Glutamatergic neuron (in vitro differentiated cells): Measurements from ENCODE around the gene RNF149. TPM values are rescaled to one million over a fixed set of nuclear protein-coding genes. Genes with fewer than 3 reads are reported as not detected.

Experiments
- DNase-seq: peaks from one replicate; pipeline ENCODE4 v3.0.0; 2022
- H3K27ac Mint-ChIP-seq: one replicate; pipeline ENCODE4 v1.8.0; 2020; ENCODE audit warnings: mild to moderate bottlenecking, mixed read lengths, inconsistent platforms; ENCODE audit not compliant: unreplicated experiment
- H3K27me3 Mint-ChIP-seq: one replicate; pipeline ENCODE4 v1.8.0; 2020; ENCODE audit warnings: mild to moderate bottlenecking, moderate library complexity, mixed read lengths, inconsistent platforms; ENCODE audit not compliant: unreplicated experiment
- H3K36me3 Mint-ChIP-seq: one replicate; pipeline ENCODE4 v1.8.0; 2020; ENCODE audit warnings: mild to moderate bottlenecking, mixed read lengths, inconsistent platforms; ENCODE audit not compliant: unreplicated experiment
- H3K4me1 Mint-ChIP-seq: one replicate; pipeline ENCODE4 v1.8.0; 2020; ENCODE audit warnings: mild to moderate bottlenecking, low read depth, mixed read lengths, inconsistent platforms; ENCODE audit not compliant: unreplicated experiment
- H3K4me3 Mint-ChIP-seq: one replicate; pipeline ENCODE4 v1.8.0; 2020; ENCODE audit warnings: mild to moderate bottlenecking, mixed read lengths, inconsistent platforms; ENCODE audit not compliant: unreplicated experiment
- H3K9me3 Mint-ChIP-seq: one replicate; pipeline ENCODE4 v1.8.0; 2020; ENCODE audit warnings: mild to moderate bottlenecking, moderate library complexity, mixed read lengths, inconsistent platforms; ENCODE audit not compliant: unreplicated experiment
- CTCF ChIP-seq: fragments of 200-600 bp; sonication (generic); IDR thresholded peaks from one replicate; pipeline ENCODE4 v1.5.0; 2021; ENCODE audit not compliant: partially characterized antibody, unreplicated experiment
- total RNA-seq: library from RNA; stranded (reverse); fragmentation: NEBNext Ultra II Directional; extraction: Animal tissue kit (Norgen Biotek cat#: 25700); gene quantifications from one replicate; pipeline ENCODE4 v1.2.1, GENCODE V29; 2021; ENCODE audit not compliant: unreplicated experiment

RNF149 gene
- total RNA-seq, 1 donor from 2014 or later = 26.9 TPM

- Mint-ChIP-seq H3K9me3 (no peaks in the 10 kb centered on the region), H3K36me3 (no peaks in the 10 kb centered on the region), H3K27me3 (no peaks in the 10 kb centered on the region), H3K4me1 (peaks cover 9% of the 10 kb centered on the region), H3K27ac (no peak overlapping the region), H3K4me3 (no peak overlapping the region)
- TF ChIP-seq CTCF = no peak
- DNase-seq = no peak
These were observed 24.6 kb upstream of the RNF149 start for GRCh38 chr2:101332885-101333766.

- no peak for TF ChIP-seq CTCF
- H3K27me3 Mint-ChIP-seq = no peaks in the 10 kb centered on the region
- H3K36me3 Mint-ChIP-seq = no peaks in the 10 kb centered on the region
- H3K27ac Mint-ChIP-seq = no peak overlapping the region
- H3K4me3 Mint-ChIP-seq = no peak overlapping the region
- peaks cover 9% of the 10 kb centered on the region for H3K4me1 Mint-ChIP-seq
- DNase-seq = no peak
- no peaks in the 10 kb centered on the region for H3K9me3 Mint-ChIP-seq
These were observed 22.7 kb upstream of the RNF149 start for GRCh38 chr2:101331202-101331601.

DNA sequence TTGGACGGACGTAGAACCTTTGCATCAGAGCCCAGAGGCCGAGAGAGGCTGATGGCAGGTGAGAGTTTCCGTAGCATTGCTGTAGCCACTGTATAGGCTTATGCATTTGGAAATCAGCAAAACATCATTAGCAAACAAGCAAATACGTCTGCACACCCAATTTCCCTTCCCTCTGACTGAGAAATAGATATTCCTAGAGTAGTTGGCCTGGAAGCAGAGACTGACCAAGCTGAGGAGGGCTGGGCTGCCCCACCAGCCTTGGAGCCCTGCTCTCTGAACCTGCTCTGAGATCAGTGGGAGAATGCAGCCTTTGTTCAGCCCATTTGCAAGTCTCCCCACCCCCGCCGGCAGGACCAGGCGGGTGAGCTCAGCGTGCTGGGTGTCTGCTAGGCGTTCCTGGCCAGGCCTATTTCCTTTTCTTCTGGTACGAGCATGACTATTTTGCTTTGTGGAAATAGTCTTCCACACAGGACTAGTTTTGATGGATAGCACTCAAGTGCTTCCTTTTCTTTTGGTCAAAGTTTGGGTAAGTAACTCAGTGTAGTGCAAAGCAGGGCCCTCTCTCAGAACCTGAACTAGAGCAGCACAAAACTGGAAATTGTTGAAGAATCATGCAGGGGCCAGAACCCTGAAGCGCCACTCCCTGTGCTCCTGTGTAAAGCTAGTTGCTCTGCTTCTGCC, 21.9 kb upstream of the RNF149 start:
- Mint-ChIP-seq H3K36me3 (no peaks in the 10 kb centered on the region), H3K4me1 (peaks cover 9% of the 10 kb centered on the region), H3K9me3 (no peaks in the 10 kb centered on the region), H3K27me3 (no peaks in the 10 kb centered on the region), H3K27ac (no peak overlapping the region), H3K4me3 (no peak overlapping the region)
- DNase-seq = no peak
- no peak for TF ChIP-seq CTCF

- no peak overlapping the region for H3K27ac Mint-ChIP-seq
- H3K27me3 Mint-ChIP-seq = no peaks in the 10 kb centered on the region
- DNase-seq = no peak
- TF ChIP-seq CTCF = no peak
- no peaks in the 10 kb centered on the region for H3K9me3 Mint-ChIP-seq
- peaks cover 9% of the 10 kb centered on the region for H3K4me1 Mint-ChIP-seq
- no peaks in the 10 kb centered on the region for H3K36me3 Mint-ChIP-seq
- H3K4me3 Mint-ChIP-seq = no peak overlapping the region
These were observed 20.5 kb upstream of the RNF149 start for GRCh38 chr2:101329026-101329425.
